Stimulated activated CD8-positive, alpha-beta memory T cell treated with anti-CD3 and anti-CD28 coated beads, Interleukin-15, amount 100 ng/mL, for 1 hour (primary cell): ENCODE data around the gene PTPN21.
A peak's percentile ranks its signal among the peaks of the same experiment; 100 is the strongest.

Experiments
- DNase-seq: peaks from one replicate; pipeline ENCODE4 v3.0.0-alpha.2; 2020; ENCODE audit warnings: low read depth

The PTPN21 gene

GRCh38 chr14:88504602-88505001, 50.2 kb downstream of the PTPN21 start:
- no peak for DNase-seq

DNA sequence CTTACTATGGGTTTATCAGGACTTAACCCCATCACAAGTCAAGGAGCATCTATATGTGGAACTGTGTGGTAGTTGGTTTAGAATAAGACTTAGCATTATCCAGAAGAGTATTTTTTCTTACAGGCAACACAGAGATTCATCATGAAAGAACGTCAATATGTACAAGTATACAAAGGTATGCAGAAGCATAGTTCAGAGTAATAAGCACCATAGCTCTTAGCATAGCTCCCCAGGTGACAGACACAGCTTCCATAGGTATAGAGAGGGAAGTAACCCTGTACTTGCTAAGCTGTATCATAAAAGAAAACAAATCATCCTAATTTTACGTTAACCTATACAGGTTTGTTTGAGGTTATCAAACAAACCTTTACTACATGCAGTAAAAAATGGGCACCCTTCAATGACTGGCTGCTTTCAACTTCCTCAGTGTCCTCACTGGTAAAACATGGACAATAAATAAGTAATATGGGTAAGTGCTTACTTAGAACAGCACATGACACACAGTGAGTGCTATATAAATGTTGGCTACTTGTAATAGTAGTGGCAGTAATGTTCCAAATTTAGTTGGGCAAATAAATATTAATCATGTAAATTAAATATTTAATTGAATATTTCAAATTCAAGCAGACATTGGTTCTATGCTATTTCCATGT, 50.9 kb downstream of the PTPN21 start:
- DNase-seq: no peak

- no peak for DNase-seq
Measured at GRCh38 chr14:88502740-88503139, 52.1 kb downstream of the PTPN21 start.

DNA sequence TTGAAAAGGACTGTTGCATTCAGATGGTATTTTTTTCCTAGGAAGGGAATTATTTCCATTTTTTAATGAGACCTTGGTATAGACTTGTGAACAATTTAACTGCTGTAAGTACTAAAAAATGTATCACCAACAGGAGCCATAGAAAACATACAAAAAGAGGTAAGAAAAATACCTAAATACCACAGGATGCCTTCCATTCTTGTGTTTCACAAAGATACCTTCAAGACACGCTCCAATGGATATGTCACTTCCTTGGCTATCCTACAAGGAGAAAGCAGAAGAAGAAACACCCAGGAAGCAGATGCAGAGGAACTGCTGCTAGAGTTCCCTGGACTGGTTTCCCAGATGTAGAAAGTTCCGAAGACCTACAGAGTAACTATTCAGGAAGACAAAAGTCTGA, 54.2 kb downstream of the PTPN21 start:
- DNase-seq: no peak

- no peak for DNase-seq
Measured at GRCh38 chr14:88499225-88499624, 55.6 kb downstream of the PTPN21 start.

- no peak for DNase-seq
Measured at GRCh38 chr14:88496414-88496813, 58.4 kb downstream of the PTPN21 start.

DNA sequence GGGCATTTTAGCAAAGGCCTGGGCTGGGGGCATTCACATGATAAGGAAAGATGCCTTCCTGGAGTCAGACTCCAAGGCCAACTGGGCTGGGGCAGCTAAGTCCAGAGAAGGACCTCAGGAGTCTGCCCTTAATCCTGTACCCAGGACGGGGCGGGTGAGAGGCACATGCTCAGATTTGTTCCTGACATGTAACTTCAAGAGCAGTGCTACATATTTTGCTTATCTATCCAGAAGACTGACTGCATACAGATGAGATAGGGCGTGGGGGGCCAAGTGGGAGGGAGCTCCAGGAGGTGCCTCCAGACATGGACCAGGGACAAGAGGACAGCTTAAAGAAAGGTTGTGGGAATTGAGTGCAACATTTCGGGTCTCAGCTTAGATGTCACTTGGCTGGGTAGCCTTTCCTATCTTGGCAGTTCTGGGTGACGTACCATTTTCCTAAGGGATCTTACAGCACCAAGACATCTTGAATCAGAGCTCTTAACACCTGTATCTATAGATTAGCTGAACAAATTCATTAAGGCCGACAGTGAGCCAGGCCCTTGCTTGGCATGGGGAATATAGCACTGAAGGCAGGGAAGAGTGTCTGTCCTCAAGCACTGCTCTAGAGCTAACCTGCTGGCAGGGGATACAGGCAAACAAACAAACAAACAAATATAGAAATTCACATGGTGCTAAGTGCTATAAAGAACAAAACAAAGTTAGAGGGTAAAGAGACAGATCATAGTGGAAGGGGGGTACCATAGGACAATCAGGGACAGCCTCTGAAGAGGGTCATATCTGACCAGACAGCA, 61.2 kb downstream of the PTPN21 start:
- DNase-seq: no peak

DNA sequence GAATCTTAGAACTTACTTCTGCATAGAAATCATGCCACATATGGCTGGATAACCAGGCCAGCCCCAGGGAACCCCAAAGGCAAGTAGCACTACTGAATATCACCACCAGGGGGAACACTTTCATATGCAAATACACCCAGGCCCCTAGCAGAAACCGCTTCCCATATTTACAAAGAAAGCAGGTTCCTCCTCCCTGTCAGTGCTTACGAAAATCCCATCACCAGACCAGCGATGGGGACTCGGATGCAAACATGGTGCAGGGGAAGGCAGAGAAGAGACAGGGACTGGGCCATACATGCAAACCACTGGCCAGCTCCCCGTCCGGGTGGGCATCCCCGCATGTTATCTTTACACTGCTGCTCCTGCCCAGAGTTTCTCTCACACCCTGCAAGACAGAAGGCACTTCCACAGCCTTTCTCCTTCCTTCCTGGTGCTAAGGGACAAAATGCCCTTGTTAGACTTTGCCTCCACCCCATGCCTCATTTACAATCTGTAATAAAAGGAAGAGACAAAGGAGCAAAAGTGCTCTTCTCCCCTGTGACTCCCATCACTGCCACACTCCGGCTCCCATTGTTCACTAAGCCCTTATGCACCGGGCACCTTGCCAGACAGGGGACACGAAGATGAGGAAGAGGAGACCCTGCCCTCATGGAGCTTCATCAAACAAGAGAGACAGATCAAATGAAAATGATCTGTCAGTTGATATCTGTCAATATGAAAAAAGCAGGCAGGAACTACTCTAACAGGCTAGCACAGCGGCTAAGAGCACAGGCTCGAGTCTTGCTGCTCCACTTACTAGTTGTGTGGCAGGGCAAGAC, 62.3 kb downstream of the PTPN21 start:
- DNase-seq: peak; percentile 50

DNA sequence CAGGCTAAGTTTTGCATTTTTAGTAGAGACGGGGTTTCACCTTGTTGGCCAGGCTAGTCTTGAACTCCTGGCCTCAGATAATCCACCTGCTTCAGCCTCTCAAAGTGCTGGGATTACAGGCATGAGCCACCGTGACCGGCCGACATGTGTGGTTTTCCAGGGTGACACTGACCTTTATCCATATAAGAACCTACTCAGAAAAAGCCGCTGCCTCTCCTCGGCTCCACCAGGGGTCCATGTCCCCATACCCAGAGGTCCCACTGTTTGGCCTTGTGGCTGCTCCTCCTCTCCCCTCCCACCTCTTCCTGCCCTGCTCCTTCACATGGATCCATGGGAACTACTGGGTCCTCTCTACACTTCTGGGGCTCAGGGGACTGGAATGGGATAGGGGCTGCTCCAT, 64.6 kb downstream of the PTPN21 start:
- no peak for DNase-seq

- no peak for DNase-seq
Measured at GRCh38 chr14:88488897-88489296, 65.9 kb downstream of the PTPN21 start.

GRCh38 chr14:88488081-88488480, 66.7 kb downstream of the PTPN21 start:
- no peak for DNase-seq

GRCh38 chr14:88482524-88482923, 72.3 kb downstream of the PTPN21 start:
- no peak for DNase-seq

DNA sequence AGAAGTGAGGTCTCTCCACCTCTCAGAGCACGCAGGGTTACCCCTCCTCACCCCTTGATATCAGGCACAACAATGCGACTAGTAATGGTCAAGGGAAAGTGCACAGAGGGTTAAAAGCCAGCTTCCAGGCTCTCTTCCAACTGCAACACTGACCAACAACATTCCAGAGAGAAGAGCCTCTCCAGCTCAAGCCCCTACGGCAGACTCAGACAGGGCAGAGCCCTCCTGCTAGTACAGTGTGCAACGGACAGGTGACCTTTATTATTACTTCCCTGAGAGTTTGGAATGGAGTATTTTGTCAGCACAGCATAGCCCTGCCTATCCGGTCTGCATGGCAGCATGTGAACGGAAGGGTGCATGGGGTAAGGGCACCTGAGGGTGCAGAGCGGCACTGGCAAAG, 73.0 kb downstream of the PTPN21 start:
- DNase-seq: no peak

DNA sequence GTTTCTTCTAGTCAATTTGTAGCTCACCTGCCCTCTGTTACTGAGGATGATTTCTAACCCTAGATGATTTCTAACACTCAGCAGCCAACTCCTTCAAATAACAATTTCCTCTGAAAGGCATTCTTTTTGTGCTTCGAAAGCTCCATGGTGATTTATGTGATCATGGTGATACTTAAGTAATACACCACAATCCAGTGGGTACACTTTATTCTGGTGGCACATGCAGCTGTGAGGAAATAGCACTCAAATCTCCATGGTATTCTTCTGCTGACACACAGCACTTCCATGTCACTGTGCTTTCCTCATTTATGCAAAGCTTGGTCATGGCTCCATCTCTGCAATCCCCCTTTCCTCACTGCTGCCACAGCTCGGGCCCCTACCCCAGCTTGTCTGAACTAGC, 73.7 kb downstream of the PTPN21 start:
- no peak for DNase-seq

DNA sequence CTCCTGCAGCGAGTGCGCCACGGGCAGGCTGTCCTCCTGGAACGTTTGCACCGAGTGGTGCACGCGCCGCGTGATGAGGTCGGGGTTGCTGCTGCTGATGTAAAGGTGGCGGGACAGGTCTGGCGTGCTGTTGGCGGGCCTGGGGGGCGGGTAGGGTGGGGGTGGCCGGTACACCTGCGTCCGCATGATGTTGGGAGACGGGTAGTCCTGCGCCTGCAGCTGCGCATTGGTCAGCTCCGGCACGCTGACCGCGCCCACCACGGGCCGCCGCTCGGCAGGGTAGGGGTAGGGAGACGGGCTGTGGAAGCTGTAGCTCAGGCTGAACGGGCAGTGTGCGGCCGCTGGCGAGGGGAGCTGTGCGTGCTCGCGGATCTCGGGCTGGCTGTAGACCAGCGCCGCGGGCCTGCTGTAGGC, 75.2 kb downstream of the PTPN21 start:
- no peak for DNase-seq

GRCh38 chr14:88478931-88479330, 75.9 kb downstream of the PTPN21 start:
- DNase-seq: no peak

- no peak for DNase-seq
Measured at GRCh38 chr14:88477513-88478250, 77.1 kb downstream of the PTPN21 start.

DNA sequence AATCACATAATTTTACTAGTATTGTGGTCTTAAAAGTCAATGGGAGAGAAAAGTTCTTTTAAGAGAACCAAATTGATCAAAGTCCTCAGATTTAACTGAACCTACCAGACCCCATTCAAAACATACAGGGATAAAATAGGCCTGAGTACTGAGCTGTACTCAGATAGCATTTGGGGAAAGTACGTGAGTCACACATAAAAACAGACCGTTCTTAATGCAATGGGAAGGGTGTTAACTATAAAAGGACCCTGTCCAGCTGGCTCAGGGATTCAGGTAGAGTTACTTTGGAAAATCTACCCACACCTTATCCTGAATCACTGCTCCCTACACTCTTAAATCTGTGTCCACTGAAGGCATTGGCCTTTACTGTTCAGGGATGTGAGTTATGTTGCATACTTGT, 78.0 kb downstream of the PTPN21 start:
- no peak for DNase-seq

- no peak for DNase-seq
Measured at GRCh38 chr14:88476214-88476774, 78.5 kb downstream of the PTPN21 start.

DNA sequence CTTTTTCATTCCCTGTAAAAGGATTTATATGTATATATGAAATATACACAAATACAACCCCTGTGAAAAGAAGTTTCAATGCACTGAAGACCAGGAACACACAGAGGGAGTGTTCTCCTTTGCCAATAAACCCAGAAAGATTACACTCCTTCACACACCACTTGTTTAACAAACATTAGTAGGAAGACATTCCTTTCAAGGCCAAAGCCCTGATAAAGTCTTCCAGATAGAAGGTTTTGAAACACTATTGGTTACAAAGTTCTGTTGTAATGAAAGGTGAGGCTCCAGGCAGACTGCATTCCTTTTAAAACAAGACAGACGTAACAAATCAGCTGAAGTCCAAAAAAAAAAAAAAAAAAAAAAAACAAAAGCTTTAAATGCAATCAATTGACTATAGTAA, 81.0 kb downstream of the PTPN21 start:
- DNase-seq: no peak

GRCh38 chr14:88470542-88471440, 84.0 kb downstream of the PTPN21 start:
- no peak for DNase-seq
